Measurements from ENCODE around the gene CCDC127.

Gene CCDC127

GRCh38 chr5:213803-214395, 4.1 kb downstream of the CCDC127 start:
- TF ChIP-seq, protein P1, sequence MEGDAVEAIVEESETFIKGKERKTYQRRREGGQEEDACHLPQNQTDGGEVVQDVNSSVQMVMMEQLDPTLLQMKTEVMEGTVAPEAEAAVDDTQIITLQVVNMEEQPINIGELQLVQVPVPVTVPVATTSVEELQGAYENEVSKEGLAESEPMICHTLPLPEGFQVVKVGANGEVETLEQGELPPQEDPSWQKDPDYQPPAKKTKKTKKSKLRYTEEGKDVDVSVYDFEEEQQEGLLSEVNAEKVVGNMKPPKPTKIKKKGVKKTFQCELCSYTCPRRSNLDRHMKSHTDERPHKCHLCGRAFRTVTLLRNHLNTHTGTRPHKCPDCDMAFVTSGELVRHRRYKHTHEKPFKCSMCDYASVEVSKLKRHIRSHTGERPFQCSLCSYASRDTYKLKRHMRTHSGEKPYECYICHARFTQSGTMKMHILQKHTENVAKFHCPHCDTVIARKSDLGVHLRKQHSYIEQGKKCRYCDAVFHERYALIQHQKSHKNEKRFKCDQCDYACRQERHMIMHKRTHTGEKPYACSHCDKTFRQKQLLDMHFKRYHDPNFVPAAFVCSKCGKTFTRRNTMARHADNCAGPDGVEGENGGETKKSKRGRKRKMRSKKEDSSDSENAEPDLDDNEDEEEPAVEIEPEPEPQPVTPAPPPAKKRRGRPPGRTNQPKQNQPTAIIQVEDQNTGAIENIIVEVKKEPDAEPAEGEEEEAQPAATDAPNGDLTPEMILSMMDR (IDR thresholded peaks at IDR 0.05; ENCODE audit: insufficient read depth, low read length, poor library complexity, severe bottlenecking): no peak
- Histone ChIP-seq H3K4me3 (replicated peaks; ENCODE audit: low read depth, low read length) (no peak overlapping the region), H3K36me3 (ENCODE audit: control insufficient read depth, insufficient read depth, low read length) (0 out of 2 replicates have a peak, but pooled peaks cover 2% of the 10 kb centered on the region), H3K27me3 (replicated peaks; ENCODE audit: control insufficient read depth, insufficient read depth, low read length) (no peaks in the 10 kb centered on the region)
- DNase-seq (ENCODE audit: extremely low read depth, insufficient read length): no peak

DNA sequence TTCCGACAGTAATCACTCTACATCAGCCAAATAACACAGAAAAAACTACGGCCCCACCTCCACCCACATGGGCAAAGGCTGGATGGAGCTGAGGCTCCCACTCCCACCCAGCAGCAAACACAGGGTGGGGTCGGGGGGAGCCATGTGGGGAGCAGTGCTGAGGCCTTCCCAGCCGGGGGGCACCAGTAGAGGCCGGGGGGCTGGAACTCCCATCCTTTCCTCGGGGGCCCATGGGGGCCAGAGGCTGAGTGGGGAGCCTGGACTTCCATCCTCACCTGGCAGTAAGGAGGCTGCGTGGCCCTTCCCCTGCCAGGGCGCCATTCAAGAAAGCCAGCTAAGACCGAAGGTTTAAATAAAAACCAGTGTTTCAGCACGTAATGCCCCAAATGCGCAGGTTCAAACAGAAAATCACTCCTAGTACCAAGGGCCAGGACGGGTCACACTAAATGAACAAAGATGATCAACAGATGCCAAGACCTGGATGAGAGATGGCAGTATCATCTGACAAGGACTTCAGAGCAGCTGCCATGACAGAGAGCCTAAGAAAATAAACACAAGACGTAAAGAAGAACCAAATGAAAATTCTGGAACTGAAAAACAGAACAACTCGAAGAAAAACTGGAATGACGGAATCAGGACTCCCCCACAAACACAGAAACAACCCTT, 9.4 kb downstream of the CCDC127 start:
- no peak overlapping the region for H3K4me3 ChIP-seq (replicated peaks; ENCODE audit: low read depth, low read length)
- H3K27me3 ChIP-seq (replicated peaks; ENCODE audit: control insufficient read depth, insufficient read depth, low read length): no peaks in the 10 kb centered on the region
- no peak for DNase-seq (ENCODE audit: extremely low read depth, insufficient read length)
- peaks cover 13% of the 10 kb centered on the region for H3K36me3 ChIP-seq (ENCODE audit: control insufficient read depth, insufficient read depth, low read length)
- TF ChIP-seq, protein P1 (IDR thresholded peaks at IDR 0.05; ENCODE audit: insufficient read depth, low read length, poor library complexity, severe bottlenecking): no peak

DNA sequence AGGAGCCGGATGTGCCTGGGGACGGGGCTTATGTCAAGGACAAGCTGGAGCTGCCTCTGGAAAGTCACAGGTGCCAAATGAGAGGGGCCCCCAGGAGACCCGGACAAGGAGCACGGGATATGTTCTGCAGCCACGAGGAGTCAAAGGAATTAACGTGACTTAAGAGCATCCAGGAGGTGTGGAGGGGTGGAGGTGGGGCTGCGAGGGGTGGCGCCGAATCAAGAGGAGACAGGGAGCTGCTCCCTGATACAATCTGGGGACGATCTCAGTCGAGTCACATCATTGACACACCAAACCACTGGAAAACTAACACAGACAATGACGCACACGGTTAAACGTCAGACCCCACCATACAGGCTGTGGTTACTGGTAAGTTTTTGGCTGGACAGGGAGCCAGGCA, 10.4 kb downstream of the CCDC127 start:
- H3K4me3 ChIP-seq (replicated peaks; ENCODE audit: low read depth, low read length): no peak overlapping the region
- DNase-seq (ENCODE audit: extremely low read depth, insufficient read length): no peak
- H3K27me3 ChIP-seq (replicated peaks; ENCODE audit: control insufficient read depth, insufficient read depth, low read length): no peaks in the 10 kb centered on the region
- TF ChIP-seq, protein P1 (IDR thresholded peaks at IDR 0.05; ENCODE audit: insufficient read depth, low read length, poor library complexity, severe bottlenecking): no peak
- peaks cover 13% of the 10 kb centered on the region for H3K36me3 ChIP-seq (ENCODE audit: control insufficient read depth, insufficient read depth, low read length)

DNA sequence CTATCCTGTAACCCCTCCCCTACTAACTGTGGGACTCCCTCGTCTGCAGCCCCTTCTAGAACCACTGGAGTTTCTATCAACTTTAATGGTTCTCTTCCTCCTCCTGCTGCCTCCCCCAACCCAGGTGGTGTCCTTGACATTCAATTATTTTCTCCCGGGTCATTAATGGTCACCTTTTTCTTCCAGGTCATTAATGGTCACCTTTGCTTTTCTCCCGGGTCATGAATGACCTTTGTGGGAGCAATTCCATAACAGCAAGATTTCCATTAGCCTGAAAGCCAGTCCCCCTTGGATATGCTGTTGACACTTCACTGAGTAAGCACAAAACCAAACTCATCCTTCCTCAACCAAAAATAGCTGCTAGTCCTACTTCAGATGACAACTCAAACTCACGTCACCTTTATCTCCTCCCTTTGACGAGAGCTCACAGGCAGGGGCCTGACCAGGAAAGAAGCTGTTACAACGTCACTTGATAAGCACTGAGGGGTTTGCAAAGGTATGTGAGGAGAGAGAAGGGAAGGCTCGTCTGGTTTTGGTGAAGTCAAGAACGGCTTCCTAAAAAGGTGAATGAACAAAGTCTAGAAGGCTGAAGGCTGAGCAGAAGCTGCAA, 10.9 kb downstream of the CCDC127 start:
- TF ChIP-seq, protein P1 (IDR thresholded peaks at IDR 0.05; ENCODE audit: insufficient read depth, low read length, poor library complexity, severe bottlenecking): no peak
- no peaks in the 10 kb centered on the region for H3K27me3 ChIP-seq (replicated peaks; ENCODE audit: control insufficient read depth, insufficient read depth, low read length)
- H3K4me3 ChIP-seq (replicated peaks; ENCODE audit: low read depth, low read length): no peak overlapping the region
- no peak for DNase-seq (ENCODE audit: extremely low read depth, insufficient read length)
- peaks cover 13% of the 10 kb centered on the region for H3K36me3 ChIP-seq (ENCODE audit: control insufficient read depth, insufficient read depth, low read length)

DNA sequence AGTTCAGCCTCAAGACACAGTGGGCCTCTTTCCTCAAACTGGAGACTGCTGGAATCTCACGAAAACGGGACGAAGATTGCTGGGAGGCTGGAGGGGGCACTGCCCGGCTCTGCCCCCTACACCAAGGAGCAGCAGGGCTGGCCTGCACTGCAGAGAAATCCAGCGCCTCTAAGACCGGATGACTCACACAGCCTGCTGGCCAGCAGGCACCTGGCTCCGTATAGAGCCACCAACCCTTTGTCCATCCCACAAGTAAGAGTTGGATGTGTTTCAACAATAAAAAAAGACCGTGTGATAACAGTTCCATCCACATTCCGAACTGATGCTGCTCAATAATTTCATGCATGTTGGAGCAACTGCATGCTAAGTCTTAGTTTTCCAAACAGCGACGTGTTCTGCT, 11.5 kb downstream of the CCDC127 start:
- DNase-seq (ENCODE audit: extremely low read depth, insufficient read length): no peak
- Histone ChIP-seq H3K27me3 (replicated peaks; ENCODE audit: control insufficient read depth, insufficient read depth, low read length) (no peaks in the 10 kb centered on the region), H3K4me3 (replicated peaks; ENCODE audit: low read depth, low read length) (no peak overlapping the region), H3K36me3 (ENCODE audit: control insufficient read depth, insufficient read depth, low read length) (peaks cover 13% of the 10 kb centered on the region)
- TF ChIP-seq, protein P1 (IDR thresholded peaks at IDR 0.05; ENCODE audit: insufficient read depth, low read length, poor library complexity, severe bottlenecking): no peak

Data from GM06990 (cell line).